ENCODE measurements around the gene KCP.
A peak's percentile ranks its signal among the peaks of the same experiment; 100 is the strongest.

KCP gene

GRCh38 chr7:128831994-128832879 is 78.3 kb downstream of the KCP start:
- DNase-seq (ENCODE audit: low spot score) = no peak
- TF ChIP-seq CTCF (IDR thresholded peaks at IDR 0.05) = no peak
- H3K27ac ChIP-seq = peak overlapping the region; percentile 90 to 94
- H3K4me3 ChIP-seq = peak overlapping the region; percentile 82

GRCh38 chr7:128831178-128831993 is 79.1 kb downstream of the KCP start:
- Histone ChIP-seq H3K4me3 (peak overlapping the region; percentile 82), H3K27ac (peak overlapping the region; percentile 90 to 94)
- no peak for DNase-seq (ENCODE audit: low spot score)
- TF ChIP-seq CTCF (IDR thresholded peaks at IDR 0.05) = no peak

GRCh38 chr7:128830231-128831177 is 80.0 kb downstream of the KCP start, which contains the start of gene FLNC:
FLNC (plus strand) TSS chr7:128830406; CDS start chr7:128830638, 232 bp downstream.
- peak; percentile 85 for DNase-seq (ENCODE audit: low spot score)
- no peak for TF ChIP-seq CTCF (IDR thresholded peaks at IDR 0.05)
- H3K27ac ChIP-seq = peak within 1 kb of the TSS; percentile 90 to 94
- peak within 1 kb of the TSS; percentile 82 for H3K4me3 ChIP-seq

GRCh38 chr7:128829391-128830166 is 80.9 kb downstream of the KCP start:
- Histone ChIP-seq H3K27ac (peak overlapping the region; percentile 90 to 94), H3K4me3 (peak overlapping the region; percentile 82)
- DNase-seq (ENCODE audit: low spot score) = no peak
- TF ChIP-seq CTCF (IDR thresholded peaks at IDR 0.05) = no peak

GRCh38 chr7:128827971-128828711 is 82.4 kb downstream of the KCP start:
- no peak for DNase-seq (ENCODE audit: low spot score)
- Histone ChIP-seq H3K4me3 (no peak overlapping the region), H3K27ac (peak overlapping the region; percentile 66 to 86)
- TF ChIP-seq CTCF (IDR thresholded peaks at IDR 0.05) = no peak

All from coronary artery (tissue), 2 donors.